ENCODE data around the gene POU6F1. TPM values are rescaled to one million over a fixed set of nuclear protein-coding genes. Genes with fewer than 3 reads are reported as not detected.

Gene POU6F1
- total RNA-seq, 1 experiment from 2014 or later: 13.3 TPM

DNA sequence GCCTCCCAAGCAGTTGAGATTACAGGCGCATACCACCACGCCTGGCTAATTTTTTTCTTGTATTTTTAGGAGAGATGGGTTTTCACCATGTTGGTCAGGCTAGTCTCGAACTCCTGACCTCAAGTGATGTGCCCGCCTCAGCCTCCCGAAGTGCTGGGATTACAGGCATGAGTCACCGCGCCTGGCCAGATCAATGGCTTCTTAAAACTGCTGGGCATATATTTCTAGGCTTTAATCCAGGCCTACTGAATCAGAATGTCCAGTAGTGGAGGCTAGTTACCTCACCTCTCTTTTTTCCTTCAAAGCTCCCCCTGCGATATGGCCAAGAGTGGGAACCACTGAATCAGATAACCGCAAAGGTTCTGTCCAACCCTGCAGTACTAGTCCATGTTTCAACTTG, 17.1 kb downstream of the POU6F1 start:
- H2BK120ac ChIP-seq (ENCODE audit: low read depth, low read length, poor library complexity, severe bottlenecking): no peak overlapping the region
- no peak overlapping the region for H3K4me2 ChIP-seq (ENCODE audit: insufficient read depth, insufficient read length, low read length)
- H3K27me3 ChIP-seq (ENCODE audit: insufficient read depth, low read length): no peaks in the 10 kb centered on the region
- H3K9me3 ChIP-seq (ENCODE audit: control insufficient read depth, low read depth, low read length): no peaks in the 10 kb centered on the region
- Mint-ChIP-seq H3K27ac (no peak overlapping the region), H3K27me3 (ENCODE audit: low read depth) (peaks cover 1% of the 10 kb centered on the region; the same call in 1 of the 2 replicates), H3K36me3 (ENCODE audit: insufficient read depth in 1 of 3, low read depth in 3 of 3) (peaks cover 0 to 4% (median 1%) of the 10 kb centered on the region in 3 experiments; a peak in 4 of 7 replicates), H3K4me1 (no peaks in the 10 kb centered on the region), H3K9me3 (no peaks in the 10 kb centered on the region), H3K4me3 (no peak overlapping the region)
- no peak overlapping the region for H3K18ac ChIP-seq (ENCODE audit: insufficient read length, low read depth, low read length)
- no peak overlapping the region for H3K27ac ChIP-seq (ENCODE audit: insufficient read length, low read depth, low read length)
- H2AFZ ChIP-seq (ENCODE audit: low read length): no peak overlapping the region
- no CpG with 5 or more reads among the region's 9 CpGs for WGBS (ENCODE audit: extremely low coverage, insufficient read length, low lambda C conversion rate)
- no peaks in the 10 kb centered on the region for H3K79me1 ChIP-seq (ENCODE audit: insufficient read depth, low read depth, low read length, poor library complexity, severe bottlenecking)
- no peak overlapping the region for H2AK5ac ChIP-seq (ENCODE audit: insufficient read length, low read length)
- no peak overlapping the region for H2BK20ac ChIP-seq (ENCODE audit: low read depth, low read length, poor library complexity, severe bottlenecking)
- no peak overlapping the region for H4K91ac ChIP-seq (ENCODE audit: insufficient read length, low read depth, low read length)
- no peak overlapping the region for H3K23ac ChIP-seq (ENCODE audit: insufficient read length, low read depth, low read length)
- no peak overlapping the region for H3T11ph ChIP-seq (ENCODE audit: low read length)
- H3K4ac ChIP-seq (ENCODE audit: low read depth, low read length): no peak overlapping the region
- no peaks in the 10 kb centered on the region; the same call in 1 of the 2 replicates for H3K4me1 ChIP-seq (ENCODE audit: insufficient read depth, low read length)
- no peak overlapping the region for H4K5ac ChIP-seq (ENCODE audit: insufficient read length, low read depth, low read length)
- no peak for DNase-seq
- no peaks in the 10 kb centered on the region for H3K79me2 ChIP-seq (ENCODE audit: insufficient read depth, low read length)
- H3K9ac ChIP-seq (ENCODE audit: extremely low read depth, insufficient read length, low read length): no peak overlapping the region
- no peak overlapping the region for H2BK15ac ChIP-seq (ENCODE audit: low read depth, low read length)
- no peak overlapping the region for H2BK5ac ChIP-seq (ENCODE audit: insufficient read length, low read length)
- H3K23me2 ChIP-seq (ENCODE audit: insufficient read length, low read depth, low read length, poor library complexity, severe bottlenecking): no peaks in the 10 kb centered on the region
- no peak overlapping the region for H4K8ac ChIP-seq (replicated peaks; ENCODE audit: insufficient read length, low read depth, low read length)
- TF ChIP-seq, protein P1, sequence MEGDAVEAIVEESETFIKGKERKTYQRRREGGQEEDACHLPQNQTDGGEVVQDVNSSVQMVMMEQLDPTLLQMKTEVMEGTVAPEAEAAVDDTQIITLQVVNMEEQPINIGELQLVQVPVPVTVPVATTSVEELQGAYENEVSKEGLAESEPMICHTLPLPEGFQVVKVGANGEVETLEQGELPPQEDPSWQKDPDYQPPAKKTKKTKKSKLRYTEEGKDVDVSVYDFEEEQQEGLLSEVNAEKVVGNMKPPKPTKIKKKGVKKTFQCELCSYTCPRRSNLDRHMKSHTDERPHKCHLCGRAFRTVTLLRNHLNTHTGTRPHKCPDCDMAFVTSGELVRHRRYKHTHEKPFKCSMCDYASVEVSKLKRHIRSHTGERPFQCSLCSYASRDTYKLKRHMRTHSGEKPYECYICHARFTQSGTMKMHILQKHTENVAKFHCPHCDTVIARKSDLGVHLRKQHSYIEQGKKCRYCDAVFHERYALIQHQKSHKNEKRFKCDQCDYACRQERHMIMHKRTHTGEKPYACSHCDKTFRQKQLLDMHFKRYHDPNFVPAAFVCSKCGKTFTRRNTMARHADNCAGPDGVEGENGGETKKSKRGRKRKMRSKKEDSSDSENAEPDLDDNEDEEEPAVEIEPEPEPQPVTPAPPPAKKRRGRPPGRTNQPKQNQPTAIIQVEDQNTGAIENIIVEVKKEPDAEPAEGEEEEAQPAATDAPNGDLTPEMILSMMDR (conservative IDR thresholded peaks at IDR 0.05): no peak
- H3K14ac ChIP-seq (ENCODE audit: insufficient read depth, low read length): no peak overlapping the region
- H4K20me1 ChIP-seq (ENCODE audit: control insufficient read depth, insufficient read depth, insufficient read length): no peaks in the 10 kb centered on the region
- no peak overlapping the region for H2BK12ac ChIP-seq (ENCODE audit: insufficient read length, low read depth, low read length)
- no peak overlapping the region for H3K56ac ChIP-seq (ENCODE audit: insufficient read length, low read depth, low read length)

Data from H9 (cell line).